ENCODE measurements around the gene MCHR1.

- no peak for TF ChIP-seq POLR2A (conservative IDR thresholded peaks at IDR 0.05)
- no peak for TF ChIP-seq TFAP4 (CRISPR knock-in tag; IDR thresholded peaks at IDR 0.05; ENCODE audit: borderline replicate concordance)
- no peak for TF ChIP-seq EHMT2 (IDR thresholded peaks at IDR 0.05)
- no peak for TF ChIP-seq ZBTB9 (CRISPR knock-in tag; IDR thresholded peaks at IDR 0.05)
- no peak for TF ChIP-seq CEBPB (tag; IDR thresholded peaks at IDR 0.05)
- TF ChIP-seq TAF7 (tag; IDR thresholded peaks at IDR 0.05) = no peak
Observed at GRCh38 chr22:40691532-40691931, 12.2 kb downstream of the MCHR1 start.

Measured in K562 (cell line).